Activated T-cell treated with anti-CD3 and anti-CD28 coated beads for 48 hours (primary cell): ENCODE results near the gene LCA5L.
"Not testable (repeated sequence)": the region's sequence is repeated elsewhere in the genome, so short reads cannot be mapped to it uniquely, and the experiment has no call there.

Experiments used
- DNase-seq: peaks from one replicate; pipeline ENCODE4 v3.0.0-alpha.2; 2020; ENCODE audit warnings: low read depth

The LCA5L gene

DNA sequence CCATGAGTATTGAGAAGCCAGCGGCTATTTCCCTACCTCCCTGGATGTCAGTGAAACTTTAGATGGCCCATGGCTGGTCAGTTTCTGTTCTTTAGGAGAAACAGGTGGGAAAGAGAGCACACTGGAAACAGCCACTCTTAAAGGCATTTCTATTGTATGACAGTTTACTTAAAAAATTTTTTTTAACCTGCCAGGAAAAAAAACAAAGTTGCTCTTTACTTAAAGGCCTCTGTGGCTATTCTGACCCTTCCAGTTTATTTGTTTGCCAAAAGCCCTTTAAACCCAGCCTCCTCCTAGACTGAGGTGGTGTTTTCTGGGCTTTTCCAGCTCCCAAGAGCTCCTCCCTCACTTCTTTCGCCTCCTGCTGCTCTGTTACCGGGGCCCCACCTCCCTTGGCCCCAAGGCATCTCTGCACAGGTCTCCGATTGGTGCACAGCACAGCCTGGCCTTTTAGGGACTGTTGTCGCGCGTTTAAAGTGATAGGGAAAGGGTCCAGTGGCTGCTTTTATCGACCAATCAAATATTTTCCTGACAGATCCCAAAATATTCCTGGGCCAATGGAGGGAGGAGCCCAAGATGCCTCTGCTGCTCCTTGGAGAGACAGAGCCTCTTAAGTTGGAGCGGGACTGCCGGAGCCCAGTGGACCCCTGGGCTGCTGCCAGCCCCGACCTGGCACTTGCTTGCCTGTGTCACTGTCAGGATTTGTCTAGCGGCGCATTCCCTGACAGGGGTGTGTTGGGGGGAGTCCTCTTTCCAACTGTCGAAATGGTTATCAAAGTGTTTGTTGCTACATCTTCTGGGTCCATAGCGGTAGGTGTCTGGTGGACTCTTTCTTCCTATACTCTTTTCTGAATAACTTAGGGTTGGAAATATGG lies 6.0 kb upstream of the LCA5L start, which contains the start of gene SH3BGR:
TSS of gene SH3BGR (plus strand) at position 639 of the 875 bp plus-strand sequence. CDS start at position 766, 127 bp downstream.
- no peak for DNase-seq

DNA sequence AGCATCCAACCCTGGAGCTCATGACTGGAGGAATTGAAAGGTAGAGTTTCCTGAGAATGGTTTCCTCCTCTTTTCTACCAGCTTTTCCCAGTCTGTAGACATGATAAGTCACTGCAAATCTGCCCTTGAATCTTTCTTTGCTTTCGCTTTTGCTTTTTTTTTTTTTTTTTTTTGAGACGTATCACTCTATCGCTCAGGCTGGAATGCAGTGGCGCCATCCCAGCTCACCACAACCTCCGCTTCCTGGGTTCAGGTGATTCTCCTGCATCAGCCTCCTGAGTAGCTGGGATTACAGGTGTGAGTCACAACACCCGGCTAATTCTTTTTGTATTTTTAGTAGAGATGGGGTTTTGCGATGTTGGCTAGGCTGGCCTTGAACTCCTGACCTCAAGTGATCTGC lies 1.7 kb upstream of the LCA5L start:
- no peak for DNase-seq

DNA sequence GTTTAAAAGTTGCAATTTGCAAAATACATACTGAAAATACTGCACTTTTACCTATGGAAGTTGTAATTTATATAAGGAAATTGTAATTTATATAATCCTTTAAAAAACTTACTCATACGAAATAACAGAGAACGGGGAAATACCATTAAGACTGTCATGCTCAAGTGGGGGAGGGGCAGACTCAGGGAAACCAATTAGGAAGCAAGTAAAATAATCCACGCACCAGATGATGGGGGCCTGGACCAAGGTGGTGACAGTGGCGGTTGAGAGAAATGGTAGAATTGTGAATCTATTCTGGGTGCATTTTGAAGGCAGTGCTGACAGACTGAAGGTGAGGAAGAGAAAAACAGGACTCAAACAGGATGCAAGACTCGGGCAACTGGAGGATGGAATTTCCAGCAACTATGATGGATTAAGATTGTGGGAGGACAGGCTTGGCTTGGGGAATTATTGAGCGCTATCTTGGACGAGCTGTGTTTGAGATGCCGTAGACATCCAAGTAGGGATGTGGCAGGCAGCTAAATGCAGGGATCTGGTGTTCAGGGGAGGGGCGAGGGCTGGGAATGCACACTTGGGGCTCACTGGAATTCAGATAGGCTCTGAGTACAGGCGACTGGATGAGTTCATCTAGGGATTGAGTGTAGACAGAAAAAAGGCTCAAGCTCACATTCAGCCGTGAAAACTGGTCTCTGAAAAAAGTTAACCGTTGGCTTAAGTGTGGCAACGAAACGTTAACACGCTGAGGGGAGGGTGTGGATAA lies 977 bp downstream of the LCA5L start:
- no peak for DNase-seq

DNA sequence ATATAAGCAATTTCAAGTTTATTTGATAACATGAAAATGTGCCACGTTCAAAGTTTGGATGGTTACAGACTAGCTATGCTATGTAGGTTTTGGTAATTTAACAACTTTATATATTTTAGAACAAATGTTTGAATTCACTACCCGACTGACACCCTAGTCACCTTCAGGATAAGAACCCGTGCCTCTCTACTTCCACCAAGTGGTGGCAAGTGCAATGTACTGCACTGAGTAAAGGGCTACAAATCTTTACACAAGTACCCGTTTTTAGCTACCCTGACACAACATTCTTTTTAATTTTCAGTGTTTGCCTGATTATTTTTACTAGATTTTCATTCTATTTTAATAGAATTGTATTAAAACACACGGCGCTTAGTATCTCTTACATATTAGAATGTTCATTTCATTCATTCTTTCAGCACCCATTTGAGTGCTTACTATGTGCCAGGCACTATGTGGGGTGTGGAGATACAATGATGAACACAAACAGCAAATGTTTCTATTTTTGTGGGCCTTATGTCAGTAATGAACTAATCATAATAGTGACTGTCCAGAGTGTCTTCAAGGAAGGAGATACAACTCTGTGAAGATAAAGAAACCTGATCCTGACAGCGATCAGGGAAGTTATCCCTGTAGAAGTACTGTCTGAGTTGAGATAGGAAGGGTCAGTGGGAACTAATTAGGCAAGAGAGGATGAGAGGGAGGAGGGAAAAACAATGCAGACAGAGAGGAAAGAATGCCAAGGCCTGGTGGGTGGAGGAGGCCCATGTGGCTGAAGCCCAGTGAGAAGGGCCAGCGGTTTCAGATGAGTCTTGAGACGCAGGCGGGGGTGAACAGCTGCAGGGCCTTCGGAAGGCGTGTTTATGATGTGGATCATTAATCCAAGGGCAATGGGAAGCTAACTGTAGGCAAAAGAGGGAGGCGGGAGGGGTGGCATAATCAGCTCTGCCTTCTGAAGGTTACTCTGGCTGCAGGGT lies 3.8 kb downstream of the LCA5L start:
- DNase-seq = no peak

DNA sequence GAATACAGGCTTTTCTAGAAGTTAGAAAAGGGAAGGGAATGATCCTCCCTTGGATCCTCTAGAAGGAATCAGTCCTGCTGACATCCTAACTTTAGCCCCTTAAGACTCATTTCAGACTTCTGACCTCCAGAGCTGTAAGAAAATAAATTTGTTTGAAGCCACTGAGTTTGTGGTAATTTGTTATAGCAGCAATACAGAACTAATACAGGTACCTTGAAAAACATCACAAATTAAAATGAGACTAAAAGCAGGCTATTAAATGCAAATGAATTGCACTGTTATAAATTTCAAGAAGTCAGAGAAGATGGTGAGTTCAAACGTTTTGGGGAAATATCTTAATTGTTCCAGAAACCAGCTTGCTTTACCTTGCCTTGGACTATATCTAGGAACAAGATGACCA lies 6.3 kb downstream of the LCA5L start:
- DNase-seq = no peak

DNA sequence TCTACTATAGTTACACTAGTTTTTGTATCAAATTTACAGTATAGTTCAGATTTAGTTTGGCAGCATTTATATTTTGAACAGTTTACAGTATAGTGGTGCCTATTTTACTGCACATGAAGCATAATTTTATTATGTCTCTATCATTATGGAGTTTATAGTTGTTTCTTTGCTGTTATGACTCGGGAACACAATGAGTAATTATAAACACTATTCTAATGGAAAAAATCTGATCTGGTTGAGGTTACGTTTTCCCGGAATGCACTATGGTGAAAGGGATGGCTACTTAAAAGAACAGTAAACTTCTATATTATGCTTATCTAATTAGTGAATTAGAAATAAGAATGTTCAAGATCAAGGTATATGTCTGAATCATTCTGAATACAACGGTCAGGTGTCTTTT lies 10.6 kb downstream of the LCA5L start:
- no peak for DNase-seq

DNA sequence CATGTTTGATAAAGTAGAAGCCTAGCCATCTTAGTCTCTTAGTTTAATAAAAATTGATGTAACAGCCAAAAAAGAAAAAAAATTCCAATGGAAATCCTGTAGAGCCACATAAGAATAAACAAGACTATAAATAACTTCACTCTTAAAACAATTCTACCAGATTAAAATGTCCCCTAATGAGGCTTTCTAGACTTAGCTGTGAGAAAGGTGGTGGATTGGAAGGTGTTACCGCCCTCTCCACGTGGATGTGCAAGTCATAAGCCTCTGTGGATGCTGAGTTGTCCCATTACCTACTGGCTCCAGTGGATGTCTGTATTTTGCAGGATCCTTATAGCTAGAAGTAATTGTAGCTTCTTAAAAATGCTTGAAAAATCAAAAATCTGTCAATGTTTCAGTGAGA lies 14.6 kb downstream of the LCA5L start:
- no peak for DNase-seq

DNA sequence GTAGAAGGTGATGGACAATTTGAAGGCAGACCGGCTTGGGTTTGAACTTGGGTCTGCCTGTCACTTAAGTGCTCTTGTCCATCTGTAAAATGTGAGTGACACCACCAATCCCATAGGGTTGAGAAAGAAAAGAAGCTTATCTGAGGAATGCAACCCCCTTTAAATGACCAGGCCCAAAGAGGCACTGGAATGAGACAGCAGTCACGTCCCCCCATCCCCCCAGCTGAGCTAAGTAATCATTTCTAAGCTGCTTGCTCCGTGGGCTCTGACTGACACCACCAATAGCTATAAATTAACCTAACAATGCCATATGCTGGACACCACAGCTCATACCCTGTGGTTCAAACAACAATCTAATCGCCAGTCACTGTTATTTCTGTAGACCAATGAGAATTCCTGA lies 15.1 kb downstream of the LCA5L start:
- no peak for DNase-seq

DNA sequence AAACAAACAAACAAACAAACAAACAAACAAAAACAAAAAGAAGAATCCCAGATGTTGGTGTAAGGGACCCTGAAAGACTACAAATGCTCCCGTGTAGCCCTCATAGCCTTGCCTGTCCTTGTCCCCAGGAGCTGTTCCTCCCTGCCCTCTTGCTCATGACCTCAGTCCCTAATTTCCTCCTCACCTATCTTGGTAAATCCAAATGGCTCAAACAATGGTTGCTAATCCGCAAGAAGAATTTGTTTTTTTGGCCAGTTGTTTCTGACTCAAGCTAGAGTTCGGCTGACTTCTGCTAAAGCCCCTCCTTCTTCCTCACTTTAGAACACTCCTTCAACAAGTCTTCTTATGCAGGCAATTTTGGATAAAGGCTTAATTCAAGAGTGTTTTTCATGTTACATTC lies 15.6 kb downstream of the LCA5L start:
- DNase-seq = no peak

DNA sequence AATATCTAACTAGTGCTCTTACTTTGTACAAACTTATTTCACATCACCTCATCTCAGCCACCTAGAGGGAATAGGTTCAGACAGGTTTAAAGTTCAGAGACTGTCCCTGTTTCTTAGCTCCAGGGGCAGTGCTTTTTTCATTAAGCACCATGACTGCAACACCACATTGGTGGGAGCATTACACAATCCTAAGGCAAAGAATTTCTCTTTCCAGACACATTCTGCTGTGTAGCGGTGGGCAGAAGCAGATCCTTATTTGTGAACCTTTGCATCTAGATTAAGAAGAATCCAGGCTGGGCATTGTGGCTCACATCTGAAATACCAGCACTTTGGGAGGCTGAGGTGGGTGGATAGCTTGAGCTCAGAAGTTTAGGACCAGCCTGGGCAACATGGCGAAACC lies 16.1 kb downstream of the LCA5L start:
- no peak for DNase-seq

DNA sequence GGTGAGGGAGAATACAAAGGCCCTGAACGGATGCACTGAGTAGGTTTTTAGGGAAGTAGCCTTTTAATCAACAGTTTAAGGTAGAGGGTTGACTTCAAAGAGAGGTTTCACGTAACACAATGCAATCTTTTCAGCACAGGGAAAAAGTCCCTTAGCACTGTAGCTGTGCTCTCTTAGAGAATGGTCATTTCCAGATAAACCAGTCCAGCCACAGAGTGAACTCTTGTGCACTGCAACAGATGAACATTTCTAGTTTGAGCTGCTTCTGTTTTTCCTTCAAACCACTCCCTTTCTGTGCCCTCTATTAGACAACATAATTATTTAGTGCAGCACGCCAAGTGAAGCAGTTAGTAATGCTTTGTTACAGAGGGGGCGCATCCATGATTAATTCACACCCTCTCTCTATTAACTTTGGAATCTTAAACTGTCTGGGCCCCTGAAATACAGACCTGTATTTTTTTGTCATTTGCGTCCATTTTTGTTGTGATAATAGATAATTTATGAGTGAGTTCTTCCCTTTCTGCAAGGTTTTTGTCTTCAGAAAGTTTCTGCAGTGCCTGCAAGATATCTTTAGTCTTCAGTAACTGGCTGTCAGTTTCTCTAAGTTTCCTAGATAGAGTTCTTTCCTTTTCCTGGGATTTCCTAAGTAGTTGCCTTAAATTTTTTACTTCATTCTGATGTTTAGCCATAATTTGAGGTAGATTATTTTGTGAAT lies 22.9 kb downstream of the LCA5L start:
- no peak for DNase-seq

DNA sequence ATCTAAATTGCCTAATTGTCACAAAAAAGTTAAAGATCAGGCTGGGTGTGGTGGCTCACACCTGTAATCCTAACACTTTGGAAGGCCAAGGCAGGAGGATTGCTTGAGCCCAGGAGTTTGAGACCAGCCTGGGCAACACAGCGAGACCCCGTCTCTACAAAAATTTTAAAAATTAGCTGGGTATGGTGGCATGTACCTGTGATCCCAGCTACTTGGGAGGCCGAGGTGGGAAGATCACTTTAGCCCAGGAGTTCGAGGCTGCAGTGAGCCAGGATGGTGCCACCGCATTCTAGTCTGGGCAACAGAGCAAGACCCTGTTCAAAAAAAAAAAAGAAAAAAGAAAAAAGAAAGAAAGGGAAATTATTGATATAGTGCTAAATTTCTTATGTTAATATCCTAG lies 26.4 kb downstream of the LCA5L start:
- DNase-seq = not testable (repeated sequence)

DNA sequence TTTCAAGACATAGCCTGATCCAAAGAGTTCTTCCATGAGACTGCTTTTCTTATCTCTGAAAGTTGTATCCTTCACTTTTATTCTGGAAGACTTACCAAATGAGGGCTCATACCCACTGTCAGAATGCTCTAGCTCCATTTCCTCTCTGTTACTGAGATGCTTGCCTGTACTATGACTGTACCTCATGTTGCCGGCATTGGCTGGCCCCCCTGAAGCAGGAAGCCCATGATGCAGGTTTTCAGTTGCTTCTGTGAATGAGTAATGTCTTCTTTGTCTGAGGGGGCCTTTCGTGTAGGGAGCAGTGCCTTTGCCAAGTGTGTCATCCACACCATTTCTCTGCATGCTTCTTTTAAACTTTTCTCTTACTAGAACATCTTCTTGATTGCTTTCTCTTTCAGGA lies 39.5 kb downstream of the LCA5L start:
- DNase-seq = no peak

DNA sequence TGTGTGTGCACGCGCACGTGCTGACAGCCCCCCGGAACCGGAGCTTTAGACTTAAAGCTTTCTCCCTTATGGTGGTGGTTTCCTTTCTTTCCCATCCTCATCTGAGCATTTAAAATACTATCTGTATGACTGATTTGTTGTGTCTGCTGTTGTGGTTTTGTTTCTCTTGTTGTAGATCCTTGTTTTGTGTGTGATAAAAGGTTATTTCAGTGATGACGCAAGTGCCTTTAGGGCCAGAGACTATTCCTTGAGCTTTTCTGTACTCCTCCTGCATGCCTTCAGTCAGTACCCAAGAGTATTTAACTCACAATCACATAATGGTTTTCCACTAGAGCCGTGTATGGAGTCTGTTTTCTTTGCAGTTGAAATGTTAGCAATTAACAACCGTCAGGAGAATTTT lies 45.4 kb downstream of the LCA5L start:
- no peak for DNase-seq

DNA sequence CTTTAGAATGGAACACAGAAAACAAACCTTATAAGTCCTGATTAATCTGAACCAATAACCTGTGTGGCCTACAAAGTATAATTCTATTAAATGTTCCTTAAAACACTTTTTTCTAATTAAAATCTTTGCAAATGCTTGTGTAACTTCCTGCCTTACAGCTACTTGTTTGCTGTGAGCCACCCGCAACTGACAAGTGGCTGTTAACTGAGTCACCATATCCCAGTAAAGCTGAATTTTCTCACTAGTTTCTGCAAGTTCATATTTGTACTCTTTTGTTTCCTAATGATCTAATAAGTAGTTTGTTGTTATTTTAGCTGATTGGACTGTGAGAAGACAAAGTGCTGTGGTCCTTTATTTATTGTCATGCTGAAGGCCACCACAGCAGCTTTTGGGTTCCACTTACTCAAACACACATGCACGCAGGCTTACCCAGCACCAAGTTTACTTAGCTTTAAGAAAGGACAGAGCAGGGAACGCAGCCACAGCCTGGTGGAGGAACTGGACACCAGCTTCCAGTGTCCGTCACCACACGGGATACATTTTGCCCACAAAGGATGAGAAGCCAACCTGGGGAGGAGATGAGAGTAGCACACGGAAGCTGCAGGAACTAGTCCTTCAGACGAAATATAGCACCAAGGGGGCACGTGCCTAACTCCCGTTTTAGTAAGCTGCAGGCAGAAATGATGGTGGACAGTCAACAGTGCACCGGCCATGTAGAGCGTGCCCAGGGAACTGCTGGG lies 47.8 kb downstream of the LCA5L start:
- DNase-seq = no peak

DNA sequence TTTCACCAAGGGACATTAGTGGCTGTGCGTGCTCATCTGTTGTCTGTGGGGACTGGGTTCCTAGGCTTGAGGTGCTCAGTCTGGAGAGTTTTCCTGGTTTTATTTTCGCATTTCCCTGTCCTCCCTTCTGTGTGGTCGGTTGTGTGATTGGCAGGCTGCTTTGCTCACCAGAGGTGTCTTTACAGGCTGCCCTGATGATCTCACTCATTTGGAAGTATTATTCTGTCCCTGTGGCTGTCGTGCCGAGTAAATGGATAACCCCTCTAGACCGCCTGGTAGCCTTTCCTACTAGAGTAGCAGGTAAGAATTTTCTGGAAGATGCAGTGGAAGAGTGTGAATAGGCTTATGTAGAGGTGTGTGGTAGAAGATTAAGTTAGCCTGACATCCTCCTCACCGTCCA lies 52.6 kb downstream of the LCA5L start:
- no peak for DNase-seq

DNA sequence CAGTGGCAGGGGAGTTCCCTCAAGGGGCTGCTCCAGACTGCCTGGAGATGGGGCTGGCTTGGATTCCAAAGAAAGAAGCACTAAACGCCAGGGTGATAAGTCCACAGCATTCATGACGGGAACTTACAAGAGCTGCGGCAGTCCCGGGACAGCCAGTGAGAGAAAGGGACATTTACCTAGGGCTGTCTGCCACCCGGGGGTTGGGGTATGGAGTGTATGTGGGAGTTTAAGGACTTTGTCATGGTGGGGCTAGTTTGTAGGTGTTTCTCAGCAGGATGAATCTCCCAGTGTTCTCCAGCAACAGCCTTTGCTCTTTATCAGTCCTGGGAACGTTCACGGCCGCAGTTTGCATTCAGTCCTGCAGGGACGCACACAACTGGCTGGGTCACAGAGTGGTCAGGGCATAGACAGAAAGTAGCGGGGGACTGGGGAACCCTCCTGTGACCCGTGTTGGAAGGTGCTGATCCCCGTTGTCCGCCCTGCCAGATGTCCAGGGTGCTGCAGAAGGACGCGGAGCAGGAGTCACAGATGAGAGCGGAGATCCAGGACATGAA lies 55.3 kb downstream of the LCA5L start:
- DNase-seq = no peak

DNA sequence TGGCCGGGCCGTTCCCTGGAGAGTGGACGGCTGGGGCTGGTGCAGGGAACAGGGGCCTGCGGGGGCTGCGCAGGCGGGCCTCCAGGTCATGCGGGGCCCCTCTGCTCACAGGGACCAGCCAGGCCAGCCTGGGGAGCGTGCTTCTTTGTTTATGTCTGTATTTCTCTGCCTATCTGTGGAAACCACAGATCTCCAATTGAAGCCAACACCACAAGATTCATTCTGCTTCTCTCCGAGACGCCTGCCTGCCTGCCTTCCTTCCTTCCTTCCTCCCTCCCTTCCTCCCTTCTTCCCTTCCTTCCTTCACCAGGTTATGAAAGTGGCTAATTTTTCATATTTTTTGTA lies 56.8 kb downstream of the LCA5L start:
- no peak for DNase-seq

DNA sequence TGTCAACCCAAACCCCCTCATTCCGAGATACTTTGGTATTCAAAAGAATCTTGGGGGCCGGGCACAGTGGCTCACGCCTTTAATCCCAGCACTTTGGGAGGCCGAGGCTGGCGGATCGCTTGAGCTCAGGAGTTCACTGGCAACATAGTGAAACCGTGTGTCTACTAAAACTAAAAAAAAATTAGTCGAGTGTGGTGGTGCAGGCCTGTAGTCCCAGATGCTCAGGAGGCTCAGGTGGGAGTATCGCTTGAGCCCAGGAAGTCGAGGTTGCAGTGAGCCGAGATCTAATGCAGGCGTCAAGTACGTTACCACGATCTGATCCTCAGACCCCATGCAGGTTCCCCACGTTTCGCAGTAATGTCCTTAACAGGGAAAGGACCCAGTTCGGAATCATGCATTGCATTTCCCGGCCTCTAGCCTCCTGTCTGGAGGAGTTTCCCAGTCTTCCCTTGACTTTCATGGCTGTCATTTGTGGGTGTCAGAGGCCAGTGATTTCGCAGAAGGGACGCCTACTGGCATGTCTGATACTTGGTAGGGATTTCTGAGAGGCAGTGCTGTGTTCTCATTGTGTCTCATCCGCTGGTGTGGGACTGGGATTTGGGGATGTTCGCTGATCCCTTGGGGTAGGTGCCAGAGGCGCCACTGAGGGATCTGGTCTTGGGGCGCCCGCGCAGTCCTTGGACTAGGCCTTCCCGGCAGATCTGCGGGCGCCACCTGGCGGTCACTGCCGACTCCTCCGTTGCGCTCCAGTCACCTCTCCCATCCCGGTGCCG lies 57.4 kb downstream of the LCA5L start:
- peak; percentile 86 for DNase-seq
